SK-N-SH treated with all-trans-retinoic acid at 6 μM for 48 hours (cell line): ENCODE results near the gene RLN3.
"Not testable (repeated sequence)": the region's sequence is repeated elsewhere in the genome, so short reads cannot be mapped to it uniquely, and the experiment has no call there.

Experiments used
- ATAC-seq: fragments of 200-7000 bp; cut with Tn5 transposase; 3 replicates; pipeline ENCODE4 v1.9.1; 2020; ENCODE audit warnings: mild to moderate bottlenecking, moderate library complexity
- ARNTL ChIP-seq: fragments of 450-650 bp; formaldehyde crosslinking; IDR thresholded peaks from 2 replicates; pipeline ENCODE4 v1.5.0; 2020; ENCODE audit warnings: low read depth, mild to moderate bottlenecking, moderate library complexity, borderline replicate concordance
- CREB5 ChIP-seq: fragments of 250-450 bp; sonication (Bioruptor Pico); IDR thresholded peaks from 2 replicates; pipeline ENCODE4 v1.5.1; 2020; ENCODE audit warnings: low read depth, mild to moderate bottlenecking, moderate library complexity
- CSDC2 ChIP-seq: fragments of 250-450 bp; sonication (Bioruptor Pico); IDR thresholded peaks from 2 replicates; pipeline ENCODE4 v1.5.0; 2020; ENCODE audit warnings: mild to moderate bottlenecking, moderate library complexity
- GLIS3 ChIP-seq: fragments of 250-450 bp; sonication (Bioruptor Pico); IDR thresholded peaks from 2 replicates; pipeline ENCODE4 v1.5.0; 2020; ENCODE audit warnings: mild to moderate bottlenecking, moderate library complexity
- OSR1 ChIP-seq: fragments of 250-450 bp; sonication (Bioruptor Pico); IDR thresholded peaks from 2 replicates; pipeline ENCODE4 v1.8.0; 2022; ENCODE audit warnings: moderate library complexity, mild to moderate bottlenecking, inconsistent platforms
- PPARA ChIP-seq: fragments of 250-450 bp; sonication (Bioruptor Pico); IDR thresholded peaks from 2 replicates; pipeline ENCODE4 v1.5.0; 2020; ENCODE audit warnings: mild to moderate bottlenecking, borderline replicate concordance
- SNAI2 ChIP-seq: fragments of 250-450 bp; sonication (Bioruptor Pico); IDR thresholded peaks from 2 replicates; pipeline ENCODE4 v1.5.0; 2020; ENCODE audit warnings: mild to moderate bottlenecking, moderate library complexity
- TCF4 ChIP-seq: fragments of 250-450 bp; sonication (Bioruptor Pico); IDR thresholded peaks from 2 replicates; pipeline ENCODE4 v1.8.0; 2021; ENCODE audit warnings: mild to moderate bottlenecking, moderate library complexity, borderline replicate concordance
- TOX ChIP-seq: fragments of 250-450 bp; sonication (Bioruptor Pico); IDR thresholded peaks from 2 replicates; pipeline ENCODE4 v1.8.0; 2021; ENCODE audit warnings: mild to moderate bottlenecking, moderate library complexity, borderline replicate concordance
- TSHZ2 ChIP-seq: fragments of 250-450 bp; sonication (Bioruptor Pico); IDR thresholded peaks from 2 replicates; pipeline ENCODE4 v1.5.0; 2020; ENCODE audit warnings: mild to moderate bottlenecking, moderate library complexity
- ZC3H10 ChIP-seq: fragments of 250-450 bp; sonication (Bioruptor Pico); IDR thresholded peaks from 2 replicates; pipeline ENCODE4 v1.5.1; 2021; ENCODE audit warnings: mild to moderate bottlenecking, moderate library complexity
- ZFP3 ChIP-seq: fragments of 250-450 bp; sonication (Bioruptor Pico); IDR thresholded peaks from 2 replicates; pipeline ENCODE4 v1.5.0; 2020; ENCODE audit warnings: mild to moderate bottlenecking, moderate library complexity
- ZFP30 ChIP-seq: fragments of 450-650 bp; formaldehyde crosslinking; IDR thresholded peaks from 2 replicates; pipeline ENCODE4 v1.5.0; 2022; ENCODE audit warnings: mild to moderate bottlenecking, moderate library complexity
- ZNF70 ChIP-seq: fragments of 450-650 bp; formaldehyde crosslinking; IDR thresholded peaks from 2 replicates; pipeline ENCODE4 v1.5.0; 2020; ENCODE audit warnings: mild to moderate bottlenecking, moderate library complexity
- ZNF8 ChIP-seq: fragments of 450-650 bp; formaldehyde crosslinking; IDR thresholded peaks from 2 replicates; pipeline ENCODE4 v1.5.0; 2020; ENCODE audit warnings: mild to moderate bottlenecking, moderate library complexity
- TF ChIP-seq, protein P1 (sequence below): fragments of 250-450 bp; sonication (Bioruptor Pico); IDR thresholded peaks from 2 replicates; pipeline ENCODE4 v1.8.0; 2021; ENCODE audit warnings: low read depth, mild to moderate bottlenecking, moderate library complexity, borderline replicate concordance

The RLN3 gene

GRCh38 chr19:14031719-14032480, 4.0 kb downstream of the RLN3 start, which contains the start of gene IL27RA:
TSS of gene IL27RA (plus strand) at chr19:14031762. CDS start at chr19:14031873, 111 bp downstream.
- peak; percentile 87 for ATAC-seq
- no peak for TF ChIP-seq CSDC2 (CRISPR knock-in tag)
- no peak for TF ChIP-seq GLIS3 (CRISPR knock-in tag)
- TF ChIP-seq CREB5 (CRISPR knock-in tag) = no peak
- TF ChIP-seq TOX (CRISPR knock-in tag) = no peak

DNA sequence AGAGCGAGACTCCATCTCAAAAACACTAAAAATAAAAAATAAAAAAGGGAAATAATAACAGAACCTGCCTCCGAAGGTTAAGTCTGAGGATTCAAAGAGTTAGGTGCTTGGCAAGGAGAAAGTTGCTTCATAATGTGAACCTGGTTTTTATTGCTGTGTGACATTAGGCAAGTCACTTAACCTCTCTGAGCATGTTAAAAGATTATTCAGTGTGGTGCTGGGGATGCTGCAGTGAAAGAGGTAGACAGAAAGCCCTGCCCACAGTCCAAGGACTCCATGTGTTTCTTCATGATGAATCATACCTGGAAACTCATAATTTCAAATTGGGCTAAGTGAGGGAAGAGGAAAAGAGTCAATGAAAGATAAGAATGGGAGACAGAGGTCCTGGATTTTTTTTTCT, 6.0 kb downstream of the RLN3 start:
- TF ChIP-seq PPARA (CRISPR knock-in tag) (no peak), ZNF8 (CRISPR knock-in tag) (no peak), TOX (CRISPR knock-in tag) (no peak), ZFP3 (CRISPR knock-in tag) (no peak), OSR1 (CRISPR knock-in tag) (no peak), ARNTL (CRISPR knock-in tag) (no peak), ZC3H10 (no peak), SNAI2 (CRISPR knock-in tag) (no peak), ZFP30 (no peak), CREB5 (CRISPR knock-in tag) (no peak), ZNF70 (CRISPR knock-in tag) (no peak)
- TF ChIP-seq, protein P1, sequence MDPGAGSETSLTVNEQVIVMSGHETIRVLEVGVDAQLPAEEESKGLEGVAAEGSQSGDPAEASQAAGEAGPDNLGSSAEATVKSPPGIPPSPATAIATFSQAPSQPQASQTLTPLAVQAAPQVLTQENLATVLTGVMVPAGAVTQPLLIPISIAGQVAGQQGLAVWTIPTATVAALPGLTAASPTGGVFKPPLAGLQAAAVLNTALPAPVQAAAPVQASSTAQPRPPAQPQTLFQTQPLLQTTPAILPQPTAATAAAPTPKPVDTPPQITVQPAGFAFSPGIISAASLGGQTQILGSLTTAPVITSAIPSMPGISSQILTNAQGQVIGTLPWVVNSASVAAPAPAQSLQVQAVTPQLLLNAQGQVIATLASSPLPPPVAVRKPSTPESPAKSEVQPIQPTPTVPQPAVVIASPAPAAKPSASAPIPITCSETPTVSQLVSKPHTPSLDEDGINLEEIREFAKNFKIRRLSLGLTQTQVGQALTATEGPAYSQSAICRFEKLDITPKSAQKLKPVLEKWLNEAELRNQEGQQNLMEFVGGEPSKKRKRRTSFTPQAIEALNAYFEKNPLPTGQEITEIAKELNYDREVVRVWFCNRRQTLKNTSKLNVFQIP (CRISPR knock-in tag) = no peak
- ATAC-seq = no peak

DNA sequence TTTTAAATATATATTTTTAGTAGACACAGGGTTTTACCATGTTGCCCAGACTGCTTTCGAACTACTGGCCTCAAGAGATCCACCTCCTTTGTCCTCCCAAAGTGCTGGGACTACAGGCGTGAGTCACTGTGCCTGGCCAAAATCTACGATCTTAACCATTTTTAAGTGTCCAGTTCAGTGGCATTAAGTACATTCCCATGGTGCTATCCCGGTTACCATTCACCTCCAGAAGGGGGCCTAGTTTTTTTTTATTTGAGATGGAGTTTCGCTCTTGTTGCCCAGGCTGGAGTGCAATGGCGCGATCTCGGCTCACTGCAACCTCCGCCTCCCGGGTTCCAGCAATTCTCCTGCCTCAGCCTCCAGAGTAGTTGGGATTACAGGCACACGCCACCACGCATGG, 7.2 kb downstream of the RLN3 start:
- not testable (repeated sequence) for ATAC-seq

- ATAC-seq = no peak
Measured at GRCh38 chr19:14035706-14036105, 7.8 kb downstream of the RLN3 start.

DNA sequence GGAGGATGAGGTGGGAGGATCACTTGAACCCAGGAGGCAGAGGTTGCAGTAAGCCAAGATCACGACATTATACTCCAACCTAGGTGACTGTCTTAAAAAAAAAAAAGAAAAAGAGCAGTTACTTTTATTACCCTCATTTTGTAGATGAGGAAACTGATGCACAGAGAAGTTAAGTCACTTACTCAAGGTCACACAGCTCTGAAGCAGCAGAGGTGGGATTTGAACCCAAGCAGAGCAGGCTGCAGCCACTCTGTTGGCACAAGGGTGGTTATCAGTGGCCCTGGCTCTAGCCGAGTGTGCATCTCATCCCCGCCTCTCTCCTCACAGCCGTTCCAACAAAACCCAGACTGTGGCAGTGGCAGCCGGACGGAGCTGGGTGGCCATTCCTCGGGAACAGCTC, 11.2 kb downstream of the RLN3 start:
- no peak for ATAC-seq
- TF ChIP-seq ZFP30 (no peak), ZNF8 (CRISPR knock-in tag) (no peak), ZC3H10 (no peak), TCF4 (CRISPR knock-in tag) (no peak), CREB5 (CRISPR knock-in tag) (no peak), CSDC2 (CRISPR knock-in tag) (no peak), ARNTL (CRISPR knock-in tag) (no peak)
- TF ChIP-seq, protein P1 (CRISPR knock-in tag) = no peak

More at GRCh38 chr19:14035706-14036105, 7.8 kb downstream of the RLN3 start:
- no peak for TF ChIP-seq TSHZ2
